ENCODE measurements around the gene DPF1. TPM values are rescaled to one million over a fixed set of nuclear protein-coding genes. Genes with fewer than 3 reads are reported as not detected.

DPF1 gene
- total and polyA plus RNA-seq, 10 of the 15 experiments (the other 5 are each of a cell fraction or from before 2014, with no cell fraction given), result 0.11 to 4.3 (median 2.4) TPM

DNA sequence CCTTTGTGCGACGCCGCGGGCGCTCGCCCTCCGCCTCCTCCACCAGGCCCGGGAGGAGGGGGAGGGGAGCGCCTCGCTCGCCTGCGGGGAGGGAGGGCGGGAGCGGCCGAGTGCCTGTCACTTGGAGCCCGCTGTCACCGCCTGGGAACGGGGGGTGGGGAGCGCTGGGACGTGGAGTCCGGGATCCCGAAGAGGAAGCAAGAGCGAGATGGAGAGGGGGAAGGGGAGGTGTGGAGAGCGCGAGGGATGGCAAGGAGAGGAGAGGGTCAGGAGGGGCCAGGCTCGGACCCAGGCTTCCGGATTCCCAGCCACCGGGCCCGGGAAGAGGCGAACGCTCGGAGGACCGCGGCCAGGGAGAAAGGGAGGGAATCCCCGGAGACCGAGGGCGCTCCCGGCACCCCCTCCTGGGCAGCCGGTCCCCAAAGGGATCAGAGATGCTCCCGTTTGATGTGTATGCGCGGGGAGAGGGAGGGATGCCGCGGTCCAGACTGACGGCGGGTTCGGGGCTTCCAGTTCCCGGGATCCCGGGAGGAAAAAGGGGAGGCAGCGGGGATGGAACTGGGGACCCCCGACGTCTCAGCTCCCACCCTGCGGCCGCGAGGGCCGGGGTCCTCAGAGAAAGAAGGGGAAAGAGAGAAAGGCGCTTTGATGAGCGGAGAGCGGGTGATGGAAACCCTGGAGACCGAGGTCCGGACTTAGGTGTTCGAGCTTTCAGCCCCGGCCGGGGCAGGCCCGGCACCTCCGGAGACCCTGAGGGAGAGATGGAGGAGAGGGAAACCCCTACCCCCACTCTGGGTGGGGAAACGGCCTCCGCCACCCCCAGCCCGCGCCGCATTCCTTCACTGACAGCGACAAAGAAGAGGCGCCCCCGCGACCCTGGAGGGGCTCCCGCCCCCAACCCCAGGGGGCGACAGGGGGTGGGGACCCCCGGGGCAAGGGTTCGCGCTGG is 4.7 kb upstream of the DPF1 start:
- no peak for TF ChIP-seq ESRRA (IDR thresholded peaks at IDR 0.05; ENCODE audit: low read length)
- TF ChIP-seq, protein P1, sequence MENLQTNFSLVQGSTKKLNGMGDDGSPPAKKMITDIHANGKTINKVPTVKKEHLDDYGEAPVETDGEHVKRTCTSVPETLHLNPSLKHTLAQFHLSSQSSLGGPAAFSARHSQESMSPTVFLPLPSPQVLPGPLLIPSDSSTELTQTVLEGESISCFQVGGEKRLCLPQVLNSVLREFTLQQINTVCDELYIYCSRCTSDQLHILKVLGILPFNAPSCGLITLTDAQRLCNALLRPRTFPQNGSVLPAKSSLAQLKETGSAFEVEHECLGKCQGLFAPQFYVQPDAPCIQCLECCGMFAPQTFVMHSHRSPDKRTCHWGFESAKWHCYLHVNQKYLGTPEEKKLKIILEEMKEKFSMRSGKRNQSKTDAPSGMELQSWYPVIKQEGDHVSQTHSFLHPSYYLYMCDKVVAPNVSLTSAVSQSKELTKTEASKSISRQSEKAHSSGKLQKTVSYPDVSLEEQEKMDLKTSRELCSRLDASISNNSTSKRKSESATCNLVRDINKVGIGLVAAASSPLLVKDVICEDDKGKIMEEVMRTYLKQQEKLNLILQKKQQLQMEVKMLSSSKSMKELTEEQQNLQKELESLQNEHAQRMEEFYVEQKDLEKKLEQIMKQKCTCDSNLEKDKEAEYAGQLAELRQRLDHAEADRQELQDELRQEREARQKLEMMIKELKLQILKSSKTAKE (IDR thresholded peaks at IDR 0.05; ENCODE audit: low read depth, poor library complexity, severe bottlenecking), result no peak
- TF ChIP-seq, protein P2, sequence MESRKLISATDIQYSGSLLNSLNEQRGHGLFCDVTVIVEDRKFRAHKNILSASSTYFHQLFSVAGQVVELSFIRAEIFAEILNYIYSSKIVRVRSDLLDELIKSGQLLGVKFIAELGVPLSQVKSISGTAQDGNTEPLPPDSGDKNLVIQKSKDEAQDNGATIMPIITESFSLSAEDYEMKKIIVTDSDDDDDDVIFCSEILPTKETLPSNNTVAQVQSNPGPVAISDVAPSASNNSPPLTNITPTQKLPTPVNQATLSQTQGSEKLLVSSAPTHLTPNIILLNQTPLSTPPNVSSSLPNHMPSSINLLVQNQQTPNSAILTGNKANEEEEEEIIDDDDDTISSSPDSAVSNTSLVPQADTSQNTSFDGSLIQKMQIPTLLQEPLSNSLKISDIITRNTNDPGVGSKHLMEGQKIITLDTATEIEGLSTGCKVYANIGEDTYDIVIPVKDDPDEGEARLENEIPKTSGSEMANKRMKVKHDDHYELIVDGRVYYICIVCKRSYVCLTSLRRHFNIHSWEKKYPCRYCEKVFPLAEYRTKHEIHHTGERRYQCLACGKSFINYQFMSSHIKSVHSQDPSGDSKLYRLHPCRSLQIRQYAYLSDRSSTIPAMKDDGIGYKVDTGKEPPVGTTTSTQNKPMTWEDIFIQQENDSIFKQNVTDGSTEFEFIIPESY (IDR thresholded peaks at IDR 0.05), result no peak
- no peak for TF ChIP-seq NR2F1 (conservative IDR thresholded peaks at IDR 0.05)
- TF ChIP-seq ZNF274 (IDR thresholded peaks at IDR 0.05; ENCODE audit: insufficient read depth, insufficient read length), result no peak
- no peak for TF ChIP-seq RAD51 (IDR thresholded peaks at IDR 0.05)
- no peak for TF ChIP-seq ZNF207 (IDR thresholded peaks at IDR 0.05; ENCODE audit: borderline replicate concordance)
- TF ChIP-seq, protein P3, sequence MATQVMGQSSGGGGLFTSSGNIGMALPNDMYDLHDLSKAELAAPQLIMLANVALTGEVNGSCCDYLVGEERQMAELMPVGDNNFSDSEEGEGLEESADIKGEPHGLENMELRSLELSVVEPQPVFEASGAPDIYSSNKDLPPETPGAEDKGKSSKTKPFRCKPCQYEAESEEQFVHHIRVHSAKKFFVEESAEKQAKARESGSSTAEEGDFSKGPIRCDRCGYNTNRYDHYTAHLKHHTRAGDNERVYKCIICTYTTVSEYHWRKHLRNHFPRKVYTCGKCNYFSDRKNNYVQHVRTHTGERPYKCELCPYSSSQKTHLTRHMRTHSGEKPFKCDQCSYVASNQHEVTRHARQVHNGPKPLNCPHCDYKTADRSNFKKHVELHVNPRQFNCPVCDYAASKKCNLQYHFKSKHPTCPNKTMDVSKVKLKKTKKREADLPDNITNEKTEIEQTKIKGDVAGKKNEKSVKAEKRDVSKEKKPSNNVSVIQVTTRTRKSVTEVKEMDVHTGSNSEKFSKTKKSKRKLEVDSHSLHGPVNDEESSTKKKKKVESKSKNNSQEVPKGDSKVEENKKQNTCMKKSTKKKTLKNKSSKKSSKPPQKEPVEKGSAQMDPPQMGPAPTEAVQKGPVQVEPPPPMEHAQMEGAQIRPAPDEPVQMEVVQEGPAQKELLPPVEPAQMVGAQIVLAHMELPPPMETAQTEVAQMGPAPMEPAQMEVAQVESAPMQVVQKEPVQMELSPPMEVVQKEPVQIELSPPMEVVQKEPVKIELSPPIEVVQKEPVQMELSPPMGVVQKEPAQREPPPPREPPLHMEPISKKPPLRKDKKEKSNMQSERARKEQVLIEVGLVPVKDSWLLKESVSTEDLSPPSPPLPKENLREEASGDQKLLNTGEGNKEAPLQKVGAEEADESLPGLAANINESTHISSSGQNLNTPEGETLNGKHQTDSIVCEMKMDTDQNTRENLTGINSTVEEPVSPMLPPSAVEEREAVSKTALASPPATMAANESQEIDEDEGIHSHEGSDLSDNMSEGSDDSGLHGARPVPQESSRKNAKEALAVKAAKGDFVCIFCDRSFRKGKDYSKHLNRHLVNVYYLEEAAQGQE (IDR thresholded peaks at IDR 0.05; ENCODE audit: low read depth, low read length), result no peak
- Histone ChIP-seq H3K9ac (ENCODE audit: control insufficient read depth, insufficient read depth, low read length) (no peak overlapping the region), H3K36me3 (ENCODE audit: control insufficient read depth in 2 of 2, insufficient read depth in 2 of 2, low read length in 1 of 2) (no peaks in the 10 kb centered on the region), H3K27me3 (replicated peaks in 1 of 2; ENCODE audit: control insufficient read depth in 2 of 2, insufficient read depth in 2 of 2, low read length in 1 of 2) (peaks cover 6 to 8% of the 10 kb centered on the region in 2 experiments; a peak in 3 of 4 replicates), H3K9me3 (replicated peaks; ENCODE audit: control insufficient read depth, insufficient read depth, low read length) (no peaks in the 10 kb centered on the region), H3K27ac (ENCODE audit: control insufficient read depth, insufficient read depth) (no peak overlapping the region), H4K20me1 (ENCODE audit: control insufficient read depth, insufficient read depth) (no peaks in the 10 kb centered on the region), H2AFZ (ENCODE audit: control insufficient read depth, low read depth, low read length) (no peak overlapping the region), H3K4me3 (peak overlapping the region; percentile 41; the same call in 1 of the 2 replicates), H3K4me1 (ENCODE audit: control insufficient read depth, insufficient read depth, low read length) (0 out of 2 replicates have a peak, but pooled peaks cover 4% of the 10 kb centered on the region), H3K79me2 (ENCODE audit: control insufficient read depth, insufficient read depth, low read length) (no peaks in the 10 kb centered on the region), H3K4me2 (ENCODE audit: control insufficient read depth, insufficient read depth) (peak overlapping the region; percentile 50)
- FAIRE-seq (no peak), ATAC-seq (no peak), DNase-seq (ENCODE audit: low read depth, low spot score) (no peak)
- SMC1A ChIA-PET (ENCODE audit: uncharacterized antibody, unreplicated experiment), result no interaction called here
- POLR2A ChIA-PET, result no interaction called here
- BruUV-seq (replicated peaks), result no TSS peak
- RAD21 ChIA-PET (ENCODE audit: unreplicated experiment), result no interaction called here
- 7% methylated on average over 48 of the region's 80 CpGs for WGBS (ENCODE audit: insufficient coverage, insufficient replicate concordance, low lambda C conversion rate, missing lambda C conversion rate)
- in situ Hi-C loops (cut with MboI), result no loop called here
- intact Hi-C loops (cut with micrococcal nuclease; ENCODE audit: unreplicated experiment), result loop anchor here (5.0 kb wide), 1 partner anchor 331 kb away; no protein-coding TSS in a partner anchor
- CTCF ChIA-PET, result no interaction called here
